HEK293 (cell line): Measurements from ENCODE around the gene TOR1A.

Experiments used
- RBAK ChIP-seq: fragments of 450-650 bp; formaldehyde crosslinking; IDR thresholded peaks from 2 replicates; pipeline ENCODE4 v1.5.1; 2016; ENCODE audit warnings: missing biosample characterization, missing genetic modification characterization
- ZNF114 ChIP-seq: fragments of 450-650 bp; formaldehyde crosslinking; IDR thresholded peaks from 2 replicates; pipeline ENCODE4 v1.5.0; 2017; ENCODE audit warnings: missing biosample characterization, missing genetic modification characterization
- ZNF133 ChIP-seq: fragments of 450-650 bp; formaldehyde crosslinking; IDR thresholded peaks from 2 replicates; pipeline ENCODE4 v1.5.1; 2016; ENCODE audit warnings: missing biosample characterization, missing genetic modification characterization
- ZNF274 ChIP-seq, 2 experiments: fragments of 200-500 bp in 1 of 2; fragments of 450-650 bp in 1 of 2; sonication (Bioruptor generic) in 1 of 2; formaldehyde crosslinking in 1 of 2; IDR thresholded peaks; 2 replicates each; pipeline versions ENCODE4 v1.5.1 to v1.6.1; 2014 to 2016; ENCODE audit warnings: borderline replicate concordance in 1 of 2, inconsistent platforms in 1 of 2, low read length in 1 of 2, missing biosample characterization in 1 of 2, missing genetic modification characterization in 1 of 2
- ZNF324 ChIP-seq: fragments of 450-650 bp; formaldehyde crosslinking; IDR thresholded peaks from 2 replicates; pipeline ENCODE4 v1.5.1; 2016; ENCODE audit warnings: missing biosample characterization, missing genetic modification characterization
- ZNF610 ChIP-seq: fragments of 450-650 bp; formaldehyde crosslinking; IDR thresholded peaks from 2 replicates; pipeline ENCODE4 v1.5.1; 2016; ENCODE audit warnings: missing biosample characterization, missing genetic modification characterization, borderline replicate concordance
- ZNF670 ChIP-seq: fragments of 450-650 bp; formaldehyde crosslinking; IDR thresholded peaks from 2 replicates; pipeline ENCODE4 v1.5.1; 2016; ENCODE audit warnings: missing biosample characterization, missing genetic modification characterization, low read depth
- TF ChIP-seq, protein P1 (sequence below): fragments of 450-650 bp; formaldehyde crosslinking; IDR thresholded peaks from 2 replicates; pipeline ENCODE4 v1.5.1; 2016; ENCODE audit warnings: missing biosample characterization, missing genetic modification characterization
- TF ChIP-seq, protein P2 (sequence below): fragments of 450-650 bp; formaldehyde crosslinking; IDR thresholded peaks from 2 replicates; pipeline ENCODE4 v1.5.1; 2016; ENCODE audit warnings: missing biosample characterization, missing genetic modification characterization
- TF ChIP-seq, protein P3 (sequence below): fragments of 450-650 bp; IDR thresholded peaks from 2 replicates; pipeline ENCODE4 v1.5.1; 2018; ENCODE audit warnings: missing biosample characterization, missing genetic modification characterization
- TF ChIP-seq, protein P4 (sequence below): fragments of 450-650 bp; formaldehyde crosslinking; IDR thresholded peaks from 2 replicates; pipeline ENCODE4 v1.5.1; 2016; ENCODE audit warnings: missing biosample characterization, missing genetic modification characterization
- TF ChIP-seq, protein P5 (sequence below): fragments of 450-650 bp; formaldehyde crosslinking; IDR thresholded peaks from 2 replicates; pipeline ENCODE4 v1.5.1; 2016; ENCODE audit warnings: missing biosample characterization, missing genetic modification characterization

DNA sequence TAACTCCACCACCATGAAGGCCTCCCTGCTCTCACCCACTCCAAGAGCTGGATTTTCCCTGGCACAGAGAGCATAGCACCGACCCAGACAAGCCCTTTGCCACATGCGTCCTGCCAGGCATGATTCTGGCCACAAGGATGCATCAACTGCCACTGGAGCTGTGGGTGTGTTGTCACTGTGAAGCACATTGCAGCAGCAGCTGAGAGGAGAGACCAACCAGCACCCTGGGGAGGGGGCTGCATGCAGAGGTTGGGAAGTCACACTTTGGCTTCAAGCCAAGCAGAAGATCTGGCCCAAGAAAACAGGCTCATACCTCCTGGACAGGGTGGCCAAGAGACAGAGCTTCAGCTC is 48.5 kb downstream of the TOR1A start:
- TF ChIP-seq ZNF114 (no peak), RBAK (no peak), ZNF133 (no peak), ZNF670 (no peak), ZNF324 (tag by site-specific recombination) (no peak), ZNF274 (IDR thresholded peaks at IDR 0.05; ENCODE audit: low read length) (no peak), ZNF274 (tag by site-specific recombination; IDR thresholded peaks at IDR 0.05; ENCODE audit: borderline replicate concordance) (no peak), ZNF610 (tag by site-specific recombination) (no peak)
- TF ChIP-seq, protein P1, sequence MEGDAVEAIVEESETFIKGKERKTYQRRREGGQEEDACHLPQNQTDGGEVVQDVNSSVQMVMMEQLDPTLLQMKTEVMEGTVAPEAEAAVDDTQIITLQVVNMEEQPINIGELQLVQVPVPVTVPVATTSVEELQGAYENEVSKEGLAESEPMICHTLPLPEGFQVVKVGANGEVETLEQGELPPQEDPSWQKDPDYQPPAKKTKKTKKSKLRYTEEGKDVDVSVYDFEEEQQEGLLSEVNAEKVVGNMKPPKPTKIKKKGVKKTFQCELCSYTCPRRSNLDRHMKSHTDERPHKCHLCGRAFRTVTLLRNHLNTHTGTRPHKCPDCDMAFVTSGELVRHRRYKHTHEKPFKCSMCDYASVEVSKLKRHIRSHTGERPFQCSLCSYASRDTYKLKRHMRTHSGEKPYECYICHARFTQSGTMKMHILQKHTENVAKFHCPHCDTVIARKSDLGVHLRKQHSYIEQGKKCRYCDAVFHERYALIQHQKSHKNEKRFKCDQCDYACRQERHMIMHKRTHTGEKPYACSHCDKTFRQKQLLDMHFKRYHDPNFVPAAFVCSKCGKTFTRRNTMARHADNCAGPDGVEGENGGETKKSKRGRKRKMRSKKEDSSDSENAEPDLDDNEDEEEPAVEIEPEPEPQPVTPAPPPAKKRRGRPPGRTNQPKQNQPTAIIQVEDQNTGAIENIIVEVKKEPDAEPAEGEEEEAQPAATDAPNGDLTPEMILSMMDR (tag by site-specific recombination), result no peak
- TF ChIP-seq, protein P2, sequence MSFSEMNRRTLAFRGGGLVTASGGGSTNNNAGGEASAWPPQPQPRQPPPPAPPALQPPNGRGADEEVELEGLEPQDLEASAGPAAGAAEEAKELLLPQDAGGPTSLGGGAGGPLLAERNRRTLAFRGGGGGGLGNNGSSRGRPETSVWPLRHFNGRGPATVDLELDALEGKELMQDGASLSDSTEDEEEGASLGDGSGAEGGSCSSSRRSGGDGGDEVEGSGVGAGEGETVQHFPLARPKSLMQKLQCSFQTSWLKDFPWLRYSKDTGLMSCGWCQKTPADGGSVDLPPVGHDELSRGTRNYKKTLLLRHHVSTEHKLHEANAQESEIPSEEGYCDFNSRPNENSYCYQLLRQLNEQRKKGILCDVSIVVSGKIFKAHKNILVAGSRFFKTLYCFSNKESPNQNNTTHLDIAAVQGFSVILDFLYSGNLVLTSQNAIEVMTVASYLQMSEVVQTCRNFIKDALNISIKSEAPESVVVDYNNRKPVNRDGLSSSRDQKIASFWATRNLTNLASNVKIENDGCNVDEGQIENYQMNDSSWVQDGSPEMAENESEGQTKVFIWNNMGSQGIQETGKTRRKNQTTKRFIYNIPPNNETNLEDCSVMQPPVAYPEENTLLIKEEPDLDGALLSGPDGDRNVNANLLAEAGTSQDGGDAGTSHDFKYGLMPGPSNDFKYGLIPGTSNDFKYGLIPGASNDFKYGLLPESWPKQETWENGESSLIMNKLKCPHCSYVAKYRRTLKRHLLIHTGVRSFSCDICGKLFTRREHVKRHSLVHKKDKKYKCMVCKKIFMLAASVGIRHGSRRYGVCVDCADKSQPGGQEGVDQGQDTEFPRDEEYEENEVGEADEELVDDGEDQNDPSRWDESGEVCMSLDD (tag by site-specific recombination), result no peak
- TF ChIP-seq, protein P3, sequence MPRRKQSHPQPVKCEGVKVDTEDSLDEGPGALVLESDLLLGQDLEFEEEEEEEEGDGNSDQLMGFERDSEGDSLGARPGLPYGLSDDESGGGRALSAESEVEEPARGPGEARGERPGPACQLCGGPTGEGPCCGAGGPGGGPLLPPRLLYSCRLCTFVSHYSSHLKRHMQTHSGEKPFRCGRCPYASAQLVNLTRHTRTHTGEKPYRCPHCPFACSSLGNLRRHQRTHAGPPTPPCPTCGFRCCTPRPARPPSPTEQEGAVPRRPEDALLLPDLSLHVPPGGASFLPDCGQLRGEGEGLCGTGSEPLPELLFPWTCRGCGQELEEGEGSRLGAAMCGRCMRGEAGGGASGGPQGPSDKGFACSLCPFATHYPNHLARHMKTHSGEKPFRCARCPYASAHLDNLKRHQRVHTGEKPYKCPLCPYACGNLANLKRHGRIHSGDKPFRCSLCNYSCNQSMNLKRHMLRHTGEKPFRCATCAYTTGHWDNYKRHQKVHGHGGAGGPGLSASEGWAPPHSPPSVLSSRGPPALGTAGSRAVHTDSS, result no peak
- TF ChIP-seq, protein P4, sequence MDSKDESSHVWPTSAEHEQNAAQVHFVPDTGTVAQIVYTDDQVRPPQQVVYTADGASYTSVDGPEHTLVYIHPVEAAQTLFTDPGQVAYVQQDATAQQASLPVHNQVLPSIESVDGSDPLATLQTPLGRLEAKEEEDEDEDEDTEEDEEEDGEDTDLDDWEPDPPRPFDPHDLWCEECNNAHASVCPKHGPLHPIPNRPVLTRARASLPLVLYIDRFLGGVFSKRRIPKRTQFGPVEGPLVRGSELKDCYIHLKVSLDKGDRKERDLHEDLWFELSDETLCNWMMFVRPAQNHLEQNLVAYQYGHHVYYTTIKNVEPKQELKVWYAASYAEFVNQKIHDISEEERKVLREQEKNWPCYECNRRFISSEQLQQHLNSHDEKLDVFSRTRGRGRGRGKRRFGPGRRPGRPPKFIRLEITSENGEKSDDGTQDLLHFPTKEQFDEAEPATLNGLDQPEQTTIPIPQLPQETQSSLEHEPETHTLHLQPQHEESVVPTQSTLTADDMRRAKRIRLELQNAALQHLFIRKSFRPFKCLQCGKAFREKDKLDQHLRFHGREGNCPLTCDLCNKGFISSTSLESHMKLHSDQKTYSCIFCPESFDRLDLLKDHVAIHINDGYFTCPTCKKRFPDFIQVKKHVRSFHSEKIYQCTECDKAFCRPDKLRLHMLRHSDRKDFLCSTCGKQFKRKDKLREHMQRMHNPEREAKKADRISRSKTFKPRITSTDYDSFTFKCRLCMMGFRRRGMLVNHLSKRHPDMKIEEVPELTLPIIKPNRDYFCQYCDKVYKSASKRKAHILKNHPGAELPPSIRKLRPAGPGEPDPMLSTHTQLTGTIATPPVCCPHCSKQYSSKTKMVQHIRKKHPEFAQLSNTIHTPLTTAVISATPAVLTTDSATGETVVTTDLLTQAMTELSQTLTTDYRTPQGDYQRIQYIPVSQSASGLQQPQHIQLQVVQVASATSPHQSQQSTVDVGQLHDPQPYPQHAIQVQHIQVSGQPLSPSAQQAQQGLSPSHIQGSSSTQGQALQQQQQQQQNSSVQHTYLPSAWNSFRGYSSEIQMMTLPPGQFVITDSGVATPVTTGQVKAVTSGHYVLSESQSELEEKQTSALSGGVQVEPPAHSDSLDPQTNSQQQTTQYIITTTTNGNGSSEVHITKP (tag by site-specific recombination), result peak; percentile 74
- TF ChIP-seq, protein P5, sequence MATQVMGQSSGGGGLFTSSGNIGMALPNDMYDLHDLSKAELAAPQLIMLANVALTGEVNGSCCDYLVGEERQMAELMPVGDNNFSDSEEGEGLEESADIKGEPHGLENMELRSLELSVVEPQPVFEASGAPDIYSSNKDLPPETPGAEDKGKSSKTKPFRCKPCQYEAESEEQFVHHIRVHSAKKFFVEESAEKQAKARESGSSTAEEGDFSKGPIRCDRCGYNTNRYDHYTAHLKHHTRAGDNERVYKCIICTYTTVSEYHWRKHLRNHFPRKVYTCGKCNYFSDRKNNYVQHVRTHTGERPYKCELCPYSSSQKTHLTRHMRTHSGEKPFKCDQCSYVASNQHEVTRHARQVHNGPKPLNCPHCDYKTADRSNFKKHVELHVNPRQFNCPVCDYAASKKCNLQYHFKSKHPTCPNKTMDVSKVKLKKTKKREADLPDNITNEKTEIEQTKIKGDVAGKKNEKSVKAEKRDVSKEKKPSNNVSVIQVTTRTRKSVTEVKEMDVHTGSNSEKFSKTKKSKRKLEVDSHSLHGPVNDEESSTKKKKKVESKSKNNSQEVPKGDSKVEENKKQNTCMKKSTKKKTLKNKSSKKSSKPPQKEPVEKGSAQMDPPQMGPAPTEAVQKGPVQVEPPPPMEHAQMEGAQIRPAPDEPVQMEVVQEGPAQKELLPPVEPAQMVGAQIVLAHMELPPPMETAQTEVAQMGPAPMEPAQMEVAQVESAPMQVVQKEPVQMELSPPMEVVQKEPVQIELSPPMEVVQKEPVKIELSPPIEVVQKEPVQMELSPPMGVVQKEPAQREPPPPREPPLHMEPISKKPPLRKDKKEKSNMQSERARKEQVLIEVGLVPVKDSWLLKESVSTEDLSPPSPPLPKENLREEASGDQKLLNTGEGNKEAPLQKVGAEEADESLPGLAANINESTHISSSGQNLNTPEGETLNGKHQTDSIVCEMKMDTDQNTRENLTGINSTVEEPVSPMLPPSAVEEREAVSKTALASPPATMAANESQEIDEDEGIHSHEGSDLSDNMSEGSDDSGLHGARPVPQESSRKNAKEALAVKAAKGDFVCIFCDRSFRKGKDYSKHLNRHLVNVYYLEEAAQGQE (tag by site-specific recombination), result no peak
